CD4-positive, alpha-beta T cell treated with Interleukin-2 at 100 ng/mL for 4 hours (primary cell): ENCODE results near the gene SMYD3.
A peak's percentile ranks its signal among the peaks of the same experiment; 100 is the strongest.

Experiments used
- DNase-seq: peaks from one replicate; pipeline ENCODE4 v3.0.0-alpha.2; 2020; ENCODE audit warnings: low spot score

Gene SMYD3

GRCh38 chr1:246146804-246147523, 360.1 kb downstream of the SMYD3 start:
- DNase-seq = no peak

DNA sequence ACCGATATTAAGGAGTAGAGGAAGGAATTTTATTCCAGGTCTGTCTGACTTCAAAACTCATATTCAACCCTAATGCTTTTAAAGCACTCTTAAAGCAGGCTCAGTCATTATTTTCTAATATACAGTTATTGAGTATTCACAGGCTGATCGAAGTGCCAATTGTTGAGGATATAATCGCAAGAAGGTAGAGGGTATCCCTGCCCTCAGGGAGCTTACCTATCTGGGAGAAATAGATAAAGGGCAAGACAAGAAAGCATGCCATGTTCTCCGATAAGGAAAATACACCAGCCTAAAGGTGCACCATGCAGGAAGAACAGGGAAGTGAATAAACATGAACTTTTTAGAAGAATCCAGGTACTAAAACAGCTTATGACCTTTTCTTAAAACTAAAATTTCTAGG, 361.2 kb downstream of the SMYD3 start:
- no peak for DNase-seq

DNA sequence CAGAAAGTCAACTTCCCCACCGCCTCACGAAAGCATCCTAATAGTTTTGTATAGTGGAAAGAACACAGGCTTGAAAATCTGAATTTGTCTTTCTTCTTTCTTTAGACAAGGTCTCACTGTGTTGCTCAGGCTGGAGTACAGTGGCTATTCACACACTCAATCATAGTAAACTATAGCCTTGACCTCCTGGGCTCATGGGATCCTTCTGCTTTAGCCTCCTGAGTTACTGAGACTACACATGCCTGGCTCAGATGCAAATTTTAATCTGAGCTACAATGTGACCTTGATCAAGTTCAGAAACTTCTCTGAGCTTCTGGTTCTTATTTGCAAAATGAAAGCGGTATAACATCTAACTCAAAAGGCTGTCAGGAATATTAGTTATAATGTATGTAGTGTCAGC, 362.1 kb downstream of the SMYD3 start:
- DNase-seq = no peak

DNA sequence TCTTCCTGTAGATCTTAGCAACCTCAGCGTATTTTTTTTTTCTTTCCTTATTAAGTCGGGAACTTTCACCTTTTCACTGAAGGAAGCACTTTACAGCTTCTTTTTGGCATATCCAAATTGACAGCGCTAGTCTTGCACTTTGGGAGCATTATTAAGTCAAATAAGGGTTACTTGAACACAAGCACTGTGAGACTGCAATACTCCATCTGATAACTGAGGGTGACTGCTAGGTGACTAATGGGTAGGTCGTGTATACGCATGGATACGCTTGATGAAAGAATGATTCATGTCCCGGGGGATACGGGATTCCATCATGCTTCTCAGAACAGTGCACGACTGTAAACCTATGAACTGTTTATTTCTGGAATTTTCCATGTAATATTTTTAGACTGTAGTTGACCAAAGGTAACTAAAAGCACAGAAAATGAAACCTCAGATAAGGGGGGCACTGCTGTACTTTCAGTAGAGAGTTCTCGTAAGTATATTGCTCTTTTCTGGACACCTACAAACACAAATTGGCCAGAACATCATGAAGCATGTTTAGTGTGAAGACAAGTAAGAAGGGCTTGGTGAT, 364.7 kb downstream of the SMYD3 start:
- DNase-seq = no peak

DNA sequence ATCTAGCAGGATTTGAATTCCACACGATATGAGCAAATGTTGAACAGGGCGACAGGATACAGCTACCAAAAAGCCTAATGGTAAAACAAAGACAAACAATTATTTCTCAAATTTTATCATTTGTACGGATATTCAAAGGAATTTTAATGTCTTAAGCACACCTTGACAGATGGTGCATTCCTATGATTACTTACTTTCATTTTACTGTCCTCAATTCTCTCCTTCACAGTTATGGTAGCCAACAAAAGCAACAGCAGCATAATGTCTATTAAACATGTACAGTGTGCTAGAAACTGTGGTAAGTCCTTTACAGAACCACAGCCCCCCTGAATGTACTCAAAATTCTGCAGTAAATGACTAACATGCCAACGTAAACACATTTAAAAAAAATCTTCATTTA, 365.8 kb downstream of the SMYD3 start:
- no peak for DNase-seq

DNA sequence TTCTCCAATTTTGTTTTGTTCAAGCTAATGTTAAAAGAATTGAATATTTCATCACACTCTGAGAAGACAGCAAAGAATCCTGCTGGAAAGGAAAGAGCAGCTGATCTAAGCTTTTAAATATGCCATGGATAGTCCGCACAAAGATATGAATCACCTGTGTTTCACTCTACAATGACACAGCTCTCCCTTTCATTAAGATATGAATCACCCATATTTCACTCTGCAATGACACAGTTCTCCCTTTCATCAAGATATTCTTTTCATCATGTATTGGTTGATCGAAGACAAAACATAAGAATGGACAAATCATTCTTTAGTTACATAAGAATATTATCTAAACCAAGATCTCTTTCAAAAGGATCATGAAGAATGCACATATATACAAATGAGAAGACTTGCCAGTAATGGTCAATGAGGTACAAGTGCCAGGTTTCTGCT, 367.3 kb downstream of the SMYD3 start:
- DNase-seq = no peak

DNA sequence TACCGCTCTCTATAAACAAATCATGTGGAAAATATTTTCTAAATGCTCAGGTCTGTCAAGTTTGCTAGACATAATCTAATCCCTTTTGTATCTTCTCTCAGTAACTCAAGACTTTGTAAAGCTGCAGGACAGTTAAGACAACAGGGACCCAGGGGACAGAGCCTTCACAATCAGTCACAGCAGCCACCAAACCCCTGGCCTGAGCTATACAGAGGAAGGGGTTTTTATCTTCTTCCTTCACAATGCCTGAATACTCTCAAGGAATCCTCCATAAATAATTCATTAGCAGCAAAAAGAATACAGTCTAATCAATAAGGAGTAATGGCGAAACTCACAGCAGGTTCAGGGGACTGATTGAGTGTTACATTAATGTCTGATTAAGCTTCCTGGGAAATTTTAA, 368.3 kb downstream of the SMYD3 start:
- no peak for DNase-seq

DNA sequence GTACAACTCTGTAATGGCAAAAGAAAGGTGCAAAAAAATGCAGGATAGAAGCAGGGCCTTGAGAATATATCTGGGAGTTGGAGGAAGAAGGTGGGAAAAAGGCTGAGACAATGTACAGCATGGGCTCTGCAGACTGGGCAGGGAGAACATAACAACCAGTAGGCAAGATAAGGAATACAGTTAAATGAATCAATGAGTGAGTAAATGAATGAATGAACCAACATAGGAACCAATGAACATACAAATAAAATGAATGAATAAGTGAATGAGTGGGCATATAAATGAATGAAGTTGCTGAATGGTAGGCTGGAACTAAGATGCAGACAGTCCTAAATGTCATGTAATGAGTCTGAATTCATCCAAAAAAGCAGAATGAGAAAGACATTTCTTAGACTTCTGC, 370.6 kb downstream of the SMYD3 start:
- no peak for DNase-seq

GRCh38 chr1:246134789-246135188, 372.3 kb downstream of the SMYD3 start:
- DNase-seq = no peak

DNA sequence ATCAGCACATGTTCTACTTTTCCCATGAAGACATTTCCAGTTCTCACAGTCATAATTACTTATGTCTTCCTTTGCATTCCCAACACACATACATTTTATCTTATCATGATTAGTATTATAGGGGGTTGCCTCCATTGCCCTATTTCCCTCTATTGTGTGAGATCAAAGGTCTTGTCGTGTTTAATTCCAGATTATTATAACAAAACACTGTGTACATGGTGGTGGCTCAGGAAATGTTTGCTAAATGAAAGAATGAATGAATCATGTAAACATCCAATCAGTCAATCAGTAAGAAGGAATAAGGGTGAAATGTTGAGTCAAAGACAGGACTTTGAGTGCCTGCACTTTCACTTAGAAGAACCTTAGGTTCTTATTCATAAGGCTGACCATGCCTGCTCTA, 376.0 kb downstream of the SMYD3 start:
- no peak for DNase-seq

DNA sequence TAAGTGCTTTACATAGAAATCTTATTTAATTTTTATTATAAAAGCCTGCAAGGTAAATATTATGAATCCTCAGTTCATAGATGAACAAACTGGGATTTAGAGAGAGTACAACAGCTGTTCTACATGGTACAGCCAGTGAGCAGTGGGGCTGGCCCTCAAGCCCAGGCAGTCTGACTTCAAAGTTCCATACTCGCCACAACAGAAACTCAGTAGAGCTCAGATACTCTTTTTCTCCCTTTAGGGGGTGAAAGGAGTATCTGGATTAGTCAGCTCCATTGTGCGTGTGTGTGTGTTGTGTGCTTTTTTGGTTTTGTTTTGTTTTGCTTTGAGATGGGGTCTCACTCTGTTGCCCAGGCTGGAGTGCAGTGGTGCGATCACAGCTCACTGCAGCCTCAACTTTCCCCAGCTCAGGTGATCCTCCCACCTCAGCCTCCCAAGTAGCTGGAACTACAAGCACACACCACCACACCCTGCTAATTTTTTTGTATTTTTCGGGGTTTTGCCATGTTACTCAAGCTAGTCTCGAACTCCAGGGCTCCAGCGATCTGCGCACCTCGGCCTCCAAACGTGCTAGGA, 378.5 kb downstream of the SMYD3 start:
- no peak for DNase-seq

DNA sequence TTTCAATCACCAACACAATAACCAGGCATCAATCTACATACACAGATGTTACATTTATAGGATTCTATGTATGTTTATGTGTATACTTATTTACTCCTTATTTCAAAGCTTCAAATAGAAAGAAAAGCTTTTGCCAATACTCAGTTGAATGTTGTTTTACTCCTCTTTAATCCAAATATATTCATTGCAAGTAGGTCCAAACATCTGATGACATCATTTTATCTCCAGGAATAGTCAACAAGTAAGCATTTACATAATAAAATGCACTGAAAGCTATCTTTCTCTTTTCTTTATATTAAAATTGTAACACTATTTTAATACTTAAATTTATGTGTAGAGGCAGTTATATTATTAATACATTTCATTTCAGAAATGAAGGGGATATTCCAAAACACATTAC, 380.5 kb downstream of the SMYD3 start:
- DNase-seq = no peak

- DNase-seq = no peak
These were observed 385.0 kb downstream of the SMYD3 start for GRCh38 chr1:246122071-246122470.

- no peak for DNase-seq
These were observed 385.5 kb downstream of the SMYD3 start for GRCh38 chr1:246121533-246121932.

- DNase-seq = peak; percentile 42
These were observed 389.9 kb downstream of the SMYD3 start for GRCh38 chr1:246117066-246117791.

DNA sequence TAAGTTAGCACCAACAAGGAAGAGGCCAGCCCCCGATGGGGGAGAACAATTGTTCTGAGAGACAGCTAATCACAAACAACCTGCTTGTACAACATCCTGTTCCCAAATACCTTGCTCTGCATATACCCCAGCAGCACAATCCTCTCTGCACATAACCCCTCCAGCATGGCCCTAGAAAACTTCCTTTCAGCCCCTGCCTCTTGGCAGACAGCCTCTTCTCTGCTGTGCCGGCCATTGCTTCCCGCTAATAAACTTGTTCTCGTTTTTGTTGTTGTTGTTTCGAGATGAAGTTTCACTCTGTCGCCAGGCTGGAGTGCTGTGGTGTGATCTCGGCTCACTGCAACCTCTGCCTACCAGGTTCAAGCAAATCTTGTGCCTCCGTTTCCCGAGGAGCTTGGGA, 392.7 kb downstream of the SMYD3 start:
- no peak for DNase-seq

- no peak for DNase-seq
These were observed 393.5 kb downstream of the SMYD3 start for GRCh38 chr1:246113555-246114095.

- DNase-seq = no peak
These were observed 395.5 kb downstream of the SMYD3 start for GRCh38 chr1:246111570-246111969.

- DNase-seq = no peak
These were observed 396.5 kb downstream of the SMYD3 start for GRCh38 chr1:246110343-246111219.

DNA sequence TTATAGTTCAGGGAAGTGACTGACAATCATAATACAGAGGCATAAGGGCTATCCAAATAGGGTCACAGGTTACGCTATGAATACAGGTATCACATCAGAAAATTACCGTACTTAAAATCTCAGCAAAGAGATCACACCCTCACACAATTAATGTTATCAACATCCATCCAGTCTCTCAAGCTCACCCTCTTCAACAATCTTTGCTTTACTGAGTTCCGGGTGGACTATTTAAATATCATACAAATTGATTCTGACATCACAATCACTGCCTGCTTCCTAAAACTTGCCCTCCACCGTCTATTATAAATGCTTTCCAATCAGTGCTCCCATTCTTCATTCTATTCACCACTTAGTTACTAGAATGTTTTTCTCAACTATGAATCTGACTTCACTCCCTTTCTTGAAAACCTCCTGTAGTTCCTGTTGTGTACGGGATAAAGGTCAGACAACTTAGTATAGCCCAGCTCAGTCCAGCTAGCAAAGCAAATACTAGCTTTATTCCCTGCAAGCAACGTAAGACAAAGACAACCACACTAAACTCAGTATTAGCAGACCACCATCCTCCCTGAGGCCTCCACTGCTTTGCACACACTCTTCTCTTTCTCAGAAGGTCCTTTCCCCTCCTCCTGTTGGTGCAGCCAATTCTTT, 398.7 kb downstream of the SMYD3 start:
- DNase-seq = no peak
